DLD1 (cell line): ENCODE measurements around the gene GALNT18.

Experiments
- in situ Hi-C: cut with HindIII; loops from 2 replicates; pipeline ENCODE4 v1.10.0; 2017; ENCODE audit warnings: low sequenced_read_pairs

Gene GALNT18

GRCh38 chr11:11253995-11254394 lies 367.8 kb downstream of the GALNT18 start:
- in situ Hi-C loops = no loop called here

GRCh38 chr11:11253497-11253896 lies 368.3 kb downstream of the GALNT18 start:
- in situ Hi-C loops = no loop called here

GRCh38 chr11:11252403-11252802 lies 369.4 kb downstream of the GALNT18 start:
- in situ Hi-C loops = no loop called here

- in situ Hi-C loops = no loop called here
These were observed 370.3 kb downstream of the GALNT18 start for GRCh38 chr11:11251394-11251970.

GRCh38 chr11:11250470-11250869 lies 371.3 kb downstream of the GALNT18 start:
- in situ Hi-C loops = no loop called here

DNA sequence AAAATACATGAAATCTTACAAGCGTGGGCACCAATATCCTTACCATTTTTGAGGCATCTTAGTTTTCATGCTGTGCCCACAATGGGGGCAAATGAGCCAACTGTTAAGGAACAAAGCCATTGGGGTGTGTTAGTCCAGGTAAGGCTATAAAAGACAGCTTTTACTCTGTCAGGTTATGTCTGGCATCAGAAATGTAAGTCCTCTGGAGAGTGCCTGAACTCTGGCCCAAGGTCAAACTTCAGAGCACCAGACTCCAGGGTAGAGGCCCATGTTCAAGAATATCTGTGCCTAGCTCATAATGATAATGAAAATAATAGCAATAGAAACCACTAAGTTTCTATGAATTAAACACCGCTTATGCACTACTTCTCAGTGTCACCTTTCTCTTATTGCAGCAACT lies 374.2 kb downstream of the GALNT18 start:
- in situ Hi-C loops = no loop called here

GRCh38 chr11:11247086-11247485 lies 374.7 kb downstream of the GALNT18 start:
- in situ Hi-C loops = no loop called here

- in situ Hi-C loops = no loop called here
These were observed 375.6 kb downstream of the GALNT18 start for GRCh38 chr11:11246166-11246565.

DNA sequence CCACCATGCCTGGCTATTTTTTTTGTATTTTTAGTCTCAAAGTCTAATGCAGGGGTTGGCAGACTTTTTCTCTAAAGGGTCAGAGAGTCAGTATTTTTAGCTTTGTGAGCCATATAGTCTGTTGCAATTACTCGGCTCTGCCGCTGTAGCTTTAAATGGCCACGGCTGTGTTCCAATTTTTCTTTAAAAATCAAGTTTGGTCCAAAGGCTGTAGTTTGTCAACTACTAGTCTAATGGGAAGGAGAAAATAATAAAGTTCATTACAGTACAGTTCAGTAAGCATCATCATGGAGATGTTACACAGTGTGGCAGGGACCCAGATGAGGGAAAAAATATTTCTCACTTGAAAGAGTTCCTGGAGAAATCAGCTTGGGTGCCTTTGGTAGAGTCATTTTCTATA lies 376.4 kb downstream of the GALNT18 start:
- in situ Hi-C loops = no loop called here

DNA sequence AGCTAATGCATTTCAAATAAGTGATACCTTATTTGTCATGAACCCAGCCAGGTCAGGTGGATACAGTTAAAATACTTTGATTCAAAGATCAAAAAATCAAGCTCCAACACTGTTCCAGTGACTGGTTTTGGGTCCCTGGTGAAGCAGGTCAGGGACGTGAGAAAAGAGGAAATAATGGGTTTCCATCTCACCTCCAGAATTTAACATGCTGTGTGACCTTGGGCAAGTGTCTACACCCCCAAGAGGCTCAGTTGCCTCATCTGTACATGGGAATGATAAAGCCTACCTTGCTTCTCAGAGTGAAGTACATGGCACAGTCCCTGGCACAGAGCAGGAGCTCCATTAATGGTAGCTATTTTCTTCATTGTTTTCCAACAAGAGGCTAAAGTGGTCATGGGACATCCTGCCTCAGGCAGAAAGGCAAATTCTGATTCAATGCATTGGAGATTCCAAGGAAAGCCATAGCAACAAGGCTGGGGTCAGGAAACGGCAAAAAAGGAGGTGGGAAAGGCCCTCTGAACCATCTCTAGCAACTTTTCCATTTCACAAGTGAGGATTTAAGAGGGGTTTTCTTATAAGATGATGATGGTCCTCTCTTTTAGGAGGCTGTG lies 377.2 kb downstream of the GALNT18 start:
- in situ Hi-C loops = no loop called here

DNA sequence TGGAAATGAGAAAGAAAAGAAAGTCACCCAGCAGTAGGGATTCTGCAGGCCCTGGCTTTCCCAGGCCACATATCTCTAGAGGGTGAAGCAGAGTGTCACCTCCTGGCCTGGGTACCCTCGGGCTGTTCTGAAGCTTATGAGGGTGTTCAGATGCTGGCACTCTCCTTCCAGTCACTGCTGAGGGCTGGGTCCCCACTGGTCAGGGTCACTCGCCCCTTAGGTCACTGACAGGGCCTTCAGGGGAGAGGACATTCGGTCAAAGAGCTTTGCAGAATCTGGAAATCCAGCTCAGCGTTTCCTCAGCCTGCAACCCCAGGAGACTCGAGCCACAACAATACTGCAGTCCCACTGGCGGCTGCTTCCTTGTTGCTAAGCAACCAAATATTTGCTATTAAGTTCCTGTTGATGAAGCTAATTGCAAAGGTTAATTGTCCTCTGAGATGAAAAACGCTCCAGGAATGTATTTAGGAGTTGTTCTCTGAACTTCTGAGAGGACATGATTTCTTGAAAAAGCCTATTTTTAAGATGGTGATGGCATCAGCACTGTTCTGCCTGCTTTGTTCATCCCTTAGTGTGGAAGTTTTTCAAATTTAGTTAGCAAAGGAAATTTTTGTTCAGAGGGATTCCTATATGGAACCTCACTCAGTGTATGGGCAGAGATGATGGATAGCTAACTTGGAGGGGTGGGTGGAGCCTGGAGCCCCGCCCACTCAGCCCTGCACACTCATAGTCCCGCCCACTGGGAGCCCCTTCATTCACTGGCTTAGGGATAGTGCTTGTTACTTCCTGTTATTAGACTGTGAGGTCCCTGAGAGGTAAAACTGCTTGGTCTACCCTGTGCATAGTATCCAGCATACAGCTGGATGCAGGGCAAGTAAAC lies 378.0 kb downstream of the GALNT18 start:
- in situ Hi-C loops = no loop called here

DNA sequence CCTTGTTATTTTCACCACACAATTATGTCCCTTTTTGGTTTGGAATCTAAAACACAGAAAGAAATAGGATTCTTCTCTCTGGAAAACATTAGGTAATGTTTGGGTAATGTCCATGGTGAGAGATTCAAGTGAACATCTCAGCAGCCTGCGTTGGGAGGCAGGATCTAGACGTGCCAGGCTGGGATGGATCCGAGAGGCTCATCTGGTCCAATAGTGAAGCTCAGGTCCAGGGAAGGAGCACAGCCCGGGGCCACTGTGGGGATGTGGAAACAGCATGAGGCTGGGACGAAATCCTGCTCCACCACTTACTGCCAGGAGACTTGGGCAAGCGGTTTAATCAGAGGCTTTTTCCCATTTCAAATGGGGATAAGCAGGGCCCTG lies 378.6 kb downstream of the GALNT18 start:
- in situ Hi-C loops = no loop called here

DNA sequence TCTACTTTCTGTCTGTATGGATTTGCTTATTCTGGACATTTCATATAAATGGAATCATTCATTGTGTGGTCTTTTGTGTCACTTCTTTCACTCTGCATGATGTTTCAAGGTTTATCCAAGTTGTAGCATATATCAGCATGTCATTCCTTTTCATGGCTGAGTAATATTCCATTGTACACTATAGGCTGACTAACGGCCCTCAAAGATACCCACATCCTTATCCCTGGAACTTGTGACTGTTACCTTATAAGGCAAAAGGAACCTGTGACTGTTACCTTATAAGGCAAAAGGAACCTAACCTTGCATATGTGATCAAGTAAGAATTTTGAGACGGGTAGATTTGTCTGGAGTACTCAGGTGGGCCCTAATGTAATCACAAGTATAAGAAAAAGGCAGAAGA lies 380.5 kb downstream of the GALNT18 start:
- in situ Hi-C loops = no loop called here

GRCh38 chr11:11239959-11240358 lies 381.8 kb downstream of the GALNT18 start:
- in situ Hi-C loops = no loop called here

DNA sequence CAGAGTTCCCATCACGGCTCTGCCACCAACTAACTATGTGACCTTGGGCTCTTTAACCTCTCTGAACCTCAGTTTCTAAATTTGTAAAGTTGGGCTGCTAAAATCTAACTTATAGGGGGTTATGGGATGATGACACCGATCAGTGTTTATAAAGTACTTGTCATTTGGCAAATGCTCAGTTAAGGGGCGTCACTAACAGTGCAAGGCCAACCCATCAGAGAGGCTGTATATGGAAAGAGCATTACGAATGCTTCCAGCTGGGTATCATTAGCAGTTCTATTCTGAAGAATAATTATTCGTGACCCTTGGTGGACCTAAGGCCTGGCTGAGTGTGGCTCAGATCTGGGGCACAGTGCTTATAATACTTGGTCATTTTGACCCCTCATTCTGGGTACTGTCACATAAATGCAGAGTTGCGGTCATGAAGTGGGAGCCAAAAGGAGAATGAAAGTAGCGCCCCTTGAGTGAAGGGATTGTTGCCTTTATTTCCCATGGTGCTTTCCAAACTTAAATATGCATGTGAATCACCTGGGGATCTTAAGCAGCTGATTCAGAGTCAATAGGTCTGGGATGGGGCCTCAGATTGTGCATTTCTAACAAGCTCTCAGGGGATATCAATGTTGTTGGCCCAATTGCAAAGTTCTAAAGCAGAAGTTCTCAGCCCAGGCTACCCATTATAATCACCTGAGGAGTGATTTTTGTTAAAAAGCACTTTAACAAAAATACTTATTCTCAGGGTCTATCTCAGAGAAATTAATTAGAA lies 384.6 kb downstream of the GALNT18 start:
- in situ Hi-C loops = no loop called here

DNA sequence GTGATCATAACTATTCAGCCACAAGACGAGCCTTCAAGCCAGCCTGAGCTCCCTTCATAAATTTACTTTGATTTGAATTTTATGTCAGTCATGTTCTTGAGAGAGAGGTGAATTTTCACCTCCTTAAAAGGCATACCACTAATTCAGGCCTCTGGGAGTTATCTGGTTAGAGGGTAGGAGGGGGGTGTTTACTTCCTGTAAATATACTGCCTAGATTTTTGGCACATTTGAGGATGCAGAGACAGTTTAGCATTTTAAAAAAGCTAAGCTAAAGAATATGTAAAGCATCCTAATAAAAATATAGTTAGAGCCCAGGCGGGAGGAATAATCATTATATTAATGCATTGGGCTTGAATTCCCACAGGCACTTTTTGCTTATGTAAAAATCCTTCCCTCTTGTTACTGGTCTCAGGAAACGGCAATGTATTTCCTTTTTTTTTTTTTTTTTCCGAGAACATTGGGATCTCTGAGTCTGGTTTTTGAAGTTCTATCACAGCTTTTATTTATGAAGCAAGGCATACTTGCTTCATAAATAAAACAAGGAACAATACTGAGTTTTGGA lies 385.2 kb downstream of the GALNT18 start:
- in situ Hi-C loops = no loop called here

DNA sequence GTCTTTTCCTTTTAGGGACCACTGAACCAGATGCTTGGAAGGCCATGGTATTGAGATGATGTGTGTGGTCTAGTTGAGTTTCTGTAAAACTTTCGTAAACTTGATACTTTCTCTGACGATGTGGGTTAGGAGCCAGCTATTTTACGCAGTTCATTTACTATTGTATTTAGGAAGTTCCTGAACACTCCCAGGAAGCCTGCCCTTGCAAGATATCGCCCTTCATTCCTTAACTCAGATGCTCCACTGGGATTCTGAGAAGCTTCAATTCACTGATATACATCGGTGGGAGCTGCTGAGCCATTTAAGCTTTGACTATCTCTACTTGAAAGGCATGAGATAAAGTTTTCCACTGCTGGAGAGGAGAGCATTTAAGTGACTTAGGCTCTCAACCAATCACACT lies 390.0 kb downstream of the GALNT18 start:
- in situ Hi-C loops = no loop called here

GRCh38 chr11:11230802-11231562 lies 390.8 kb downstream of the GALNT18 start:
- in situ Hi-C loops = no loop called here

GRCh38 chr11:11230087-11230486 lies 391.7 kb downstream of the GALNT18 start:
- in situ Hi-C loops = no loop called here

DNA sequence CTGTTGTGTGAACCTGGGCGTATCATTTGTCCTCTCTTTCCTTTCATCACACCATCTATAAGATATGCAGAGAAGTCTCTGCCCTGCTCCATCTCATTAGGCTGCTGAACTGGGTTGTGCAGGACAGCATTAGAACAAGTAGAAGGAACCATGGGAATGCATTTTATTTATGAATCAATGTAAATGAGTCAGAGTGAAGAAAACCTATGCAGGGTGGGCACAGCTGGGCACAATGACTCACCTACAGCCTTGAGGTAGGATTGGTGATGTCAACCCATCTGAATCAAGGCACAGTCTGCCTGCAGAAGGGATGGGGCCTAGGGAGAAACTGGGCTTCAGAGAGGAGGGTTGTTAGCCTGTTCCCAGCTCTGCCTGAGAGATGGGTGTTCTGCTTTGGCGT lies 392.2 kb downstream of the GALNT18 start:
- in situ Hi-C loops = no loop called here
